NCI-H82 treated with DMSO at 0.1 percent for 48 hours (cell line): ENCODE measurements around the gene NOC3L.
"Not testable (repeated sequence)": the region's sequence is repeated elsewhere in the genome, so short reads cannot be mapped to it uniquely, and the experiment has no call there.

ENCODE experiments used
- DNase-seq: peaks from one replicate; lab custom pipeline; 2025; ENCODE audit not compliant: unreplicated experiment; lab: John Stamatoyannopoulos, UW

The NOC3L gene

GRCh38 chr10:94362360-94363250 lies at the start of gene NOC3L:
Gene NOC3L (minus strand): TSS chr10:94362939. CDS start chr10:94362838, 101 bp downstream.
- DNase-seq: peak; percentile 54

GRCh38 chr10:94412449-94412848 lies 49.7 kb upstream of the NOC3L start:
- no peak for DNase-seq

- no peak for DNase-seq
These were observed 48.6 kb upstream of the NOC3L start for GRCh38 chr10:94411304-94411703.

- no peak for DNase-seq
These were observed 46.4 kb upstream of the NOC3L start for GRCh38 chr10:94409021-94409657.

GRCh38 chr10:94407668-94408067 lies 44.9 kb upstream of the NOC3L start:
- no peak for DNase-seq

- DNase-seq: no peak
These were observed 42.7 kb upstream of the NOC3L start for GRCh38 chr10:94405406-94405805.

- no peak for DNase-seq
These were observed 40.9 kb upstream of the NOC3L start for GRCh38 chr10:94403380-94404213.

GRCh38 chr10:94402843-94403379 lies 40.2 kb upstream of the NOC3L start:
- no peak for DNase-seq

GRCh38 chr10:94402204-94402842 lies 39.6 kb upstream of the NOC3L start, which contains the start of gene TBC1D12:
Gene TBC1D12 (plus strand): TSS chr10:94402541. CDS start chr10:94402614, 73 bp downstream.
- peak; percentile 86 for DNase-seq

GRCh38 chr10:94398762-94399161 lies 36.0 kb upstream of the NOC3L start:
- no peak for DNase-seq

GRCh38 chr10:94397549-94398370 lies 35.0 kb upstream of the NOC3L start:
- no peak for DNase-seq

- DNase-seq: not testable (repeated sequence)
These were observed 29.4 kb upstream of the NOC3L start for GRCh38 chr10:94392117-94392516.

GRCh38 chr10:94385733-94386132 lies 23.0 kb upstream of the NOC3L start:
- not testable (repeated sequence) for DNase-seq

- DNase-seq: no peak
These were observed 20.8 kb upstream of the NOC3L start for GRCh38 chr10:94383530-94383929.

GRCh38 chr10:94376865-94377264 lies 14.1 kb upstream of the NOC3L start:
- DNase-seq: no peak

- no peak for DNase-seq
These were observed 12.6 kb upstream of the NOC3L start for GRCh38 chr10:94375374-94375773.

- DNase-seq: peak; percentile 10
These were observed 7.8 kb upstream of the NOC3L start for GRCh38 chr10:94370501-94370900.

- DNase-seq: no peak
These were observed 3.6 kb upstream of the NOC3L start for GRCh38 chr10:94366382-94366781.

- DNase-seq: no peak
These were observed 1.7 kb upstream of the NOC3L start for GRCh38 chr10:94364482-94364881.

GRCh38 chr10:94363251-94363565 lies 469 bp upstream of the NOC3L start:
- no peak for DNase-seq
